Liver (tissue), 9 donors: Measurements from ENCODE around the gene ATP13A2. TPM values are rescaled to one million over a fixed set of nuclear protein-coding genes. Genes with fewer than 3 reads are reported as not detected.
A peak's percentile ranks its signal among the peaks of the same experiment; 100 is the strongest.

Source experiments
- DNase-seq: peaks from one replicate; pipeline ENCODE4 v3.0.0-alpha.2; 2017; ENCODE audit warnings: low spot score
- H3K27ac ChIP-seq, 2 donors: one replicate each; pipeline ENCODE4 v1.7.0; 2013; ENCODE audit warnings: inconsistent platforms in 2 of 2, low read length in 2 of 2, control low read depth in 1 of 2, low read depth in 1 of 2, mild to moderate bottlenecking in 1 of 2
- H3K27me3 ChIP-seq, 4 donors: one replicate each; pipeline versions ENCODE4 v1.6.1 to v1.7.0; 2013; ENCODE audit warnings: low read length in 3 of 4, inconsistent platforms in 1 of 4, mild to moderate bottlenecking in 1 of 4, moderate library complexity in 1 of 4; ENCODE audit not compliant: control insufficient read depth in 4 of 4, insufficient read depth in 4 of 4
- H3K36me3 ChIP-seq, 4 donors: one replicate each; pipeline versions ENCODE4 v1.6.1 to v1.7.0; 2013; ENCODE audit warnings: low read length in 3 of 4, mild to moderate bottlenecking in 3 of 4, low read depth in 1 of 4, moderate library complexity in 1 of 4; ENCODE audit not compliant: control insufficient read depth in 4 of 4, insufficient read depth in 3 of 4
- H3K4me1 ChIP-seq, 4 donors: one replicate each; pipeline versions ENCODE4 v1.6.1 to v1.7.0; 2013; ENCODE audit warnings: low read length in 3 of 4, mild to moderate bottlenecking in 3 of 4, moderate library complexity in 1 of 4; ENCODE audit not compliant: control insufficient read depth in 4 of 4, insufficient read depth in 4 of 4
- H3K4me3 ChIP-seq, 3 donors: one replicate each; pipeline versions ENCODE4 v1.6.1 to v1.7.0; 2013; ENCODE audit warnings: low read length in 3 of 3, control low read depth in 1 of 3, low read depth in 1 of 3, mild to moderate bottlenecking in 1 of 3
- H3K9ac ChIP-seq, 2 donors: one replicate each; pipeline ENCODE4 v1.7.0; 2013; ENCODE audit warnings: low read length in 2 of 2, mild to moderate bottlenecking in 2 of 2, moderate library complexity in 2 of 2, control low read depth in 1 of 2, low read depth in 1 of 2
- H3K9me3 ChIP-seq, 4 donors: one replicate each; pipeline versions ENCODE4 v1.6.1 to v1.7.0; 2013; ENCODE audit warnings: low read length in 3 of 4; ENCODE audit not compliant: control insufficient read depth in 4 of 4
- ATF3 ChIP-seq: IDR thresholded peaks from 2 replicates; pipeline ENCODE4 v1.6.1; 2016; ENCODE audit warnings: antibody characterized with exemption
- CTCF ChIP-seq: fragments of 150-350 bp; IDR thresholded peaks from 2 replicates; pipeline ENCODE4 v1.5.1; 2017; ENCODE audit warnings: improper control_type of control experiment, low read depth, low read length; ENCODE audit not compliant: missing input control
- EGR1 ChIP-seq, 2 donors: IDR thresholded peaks; 2 replicates each; pipeline ENCODE4 v1.6.1; 2016 to 2018; ENCODE audit warnings: antibody characterized with exemption in 2 of 2, low read depth in 2 of 2
- FOXA1 ChIP-seq: IDR thresholded peaks from 2 replicates; pipeline ENCODE4 v1.6.1; 2016; ENCODE audit warnings: antibody characterized with exemption
- FOXA2 ChIP-seq: IDR thresholded peaks from 2 replicates; pipeline ENCODE4 v1.6.1; 2016; ENCODE audit warnings: antibody characterized with exemption
- GABPA ChIP-seq, 2 donors: IDR thresholded peaks in 1 of 2; conservative IDR thresholded peaks in 1 of 2; 2 replicates each; pipeline ENCODE4 v1.6.1; 2016; ENCODE audit warnings: antibody characterized with exemption in 2 of 2, mild to moderate bottlenecking in 1 of 2, moderate library complexity in 1 of 2
- HNF4A ChIP-seq, 2 donors: conservative IDR thresholded peaks; 2 replicates each; pipeline ENCODE4 v1.6.1; 2016; ENCODE audit warnings: antibody characterized with exemption in 2 of 2, mild to moderate bottlenecking in 2 of 2
- JUND ChIP-seq, 2 donors: IDR thresholded peaks; 2 replicates each; pipeline ENCODE4 v1.6.1; 2016; ENCODE audit warnings: antibody characterized with exemption in 2 of 2
- MAX ChIP-seq: IDR thresholded peaks from 2 replicates; pipeline ENCODE4 v1.6.1; 2016; ENCODE audit warnings: antibody characterized with exemption
- NR2F2 ChIP-seq: IDR thresholded peaks from 2 replicates; pipeline ENCODE4 v1.6.1; 2016; ENCODE audit warnings: antibody characterized with exemption
- RAD21 ChIP-seq, 2 donors: IDR thresholded peaks; 2 replicates each; pipeline ENCODE4 v1.6.1; 2016; ENCODE audit warnings: antibody characterized with exemption in 2 of 2, mild to moderate bottlenecking in 2 of 2
- REST ChIP-seq: IDR thresholded peaks from 2 replicates; pipeline ENCODE4 v1.6.1; 2016; ENCODE audit warnings: antibody characterized with exemption, mild to moderate bottlenecking
- RXRA ChIP-seq, 2 donors: IDR thresholded peaks; 2 replicates each; pipeline ENCODE4 v1.6.1; 2017 to 2018; ENCODE audit warnings: antibody characterized with exemption in 2 of 2, mild to moderate bottlenecking in 1 of 2
- SP1 ChIP-seq: IDR thresholded peaks from 2 replicates; pipeline ENCODE4 v1.6.1; 2018; ENCODE audit warnings: antibody characterized with exemption, mild to moderate bottlenecking
- TAF1 ChIP-seq: conservative IDR thresholded peaks from 2 replicates; pipeline ENCODE4 v1.6.1; 2016; ENCODE audit warnings: antibody characterized with exemption, mild to moderate bottlenecking
- YY1 ChIP-seq: IDR thresholded peaks from 2 replicates; pipeline ENCODE4 v1.6.1; 2016; ENCODE audit warnings: antibody characterized with exemption, mild to moderate bottlenecking
- ZBTB33 ChIP-seq: IDR thresholded peaks from 2 replicates; pipeline ENCODE4 v1.6.1; 2016; ENCODE audit warnings: antibody characterized with exemption
- WGBS: extraction: QIAGEN DNeasy Blood & Tissue Kit; methylation state at CpG from one replicate; pipeline ENCODE4 v1.1.7; 2013; 5-methylcytosine and 5-hydroxymethylcytosine counted together
- polyA plus RNA-seq, 2 donors: library from polyadenylated mRNA; stranded (reverse) in 1 of 2; unstranded in 1 of 2; fragments of 200-250 nt in 1 of 2; fragments of >200 nt in 1 of 2; fragmentation: Nextera tagmentation in 1 of 2; extraction: Ambion mirVana in 1 of 2; gene quantifications; one replicate each; pipeline versions ENCODE4 v1.2.1 to v1.2.3, GENCODE V29; 2013 to 2015
- total RNA-seq, 2 donors: library from RNA; depleted of rRNA; stranded (reverse); fragments of >200 nt; gene quantifications; one replicate each; pipeline ENCODE4 v1.2.3, GENCODE V29; 2014
- donor health status: healthy.
- donor health status: healthy.
- donor health status: healthy.
- donor health status: healthy.
- donor health status: healthy.

The ATP13A2 gene
- total and polyA plus RNA-seq, 4 donors, result 2.4 to 12.2 (median 8.1) TPM

GRCh38 chr1:17053685-17054410 is 42.1 kb upstream of the ATP13A2 start, which contains the start of gene SDHB:
Gene SDHB, minus strand, starts transcription at chr1:17054032. Its CDS starts 13 bp downstream, at chr1:17054019.
- Histone ChIP-seq H3K9me3 (no peaks in the 10 kb centered on the region), H3K4me1 (peaks cover 4 to 23% (median 17%) of the 10 kb centered on the region in 4 donors), H3K9ac (peak within 1 kb of the TSS; percentile 90 to 94), H3K4me3 (peak within 1 kb of the TSS; percentile 79 to 99 (median 97)), H3K36me3 (peaks cover 0 to 5% (median 1%) of the 10 kb centered on the region in 4 donors), H3K27me3 (no peaks in the 10 kb centered on the region), H3K27ac (peak within 1 kb of the TSS; percentile 90 to 93)
- TF ChIP-seq ZBTB33 (peak; percentile 88), ATF3 (peak; percentile 25), MAX (peak; percentile 61), RAD21 (IDR thresholded peaks at IDR 0.05) (no peak), RXRA (IDR thresholded peaks at IDR 0.05) (peak; percentile 75 to 76), FOXA1 (no peak), EGR1 (IDR thresholded peaks at IDR 0.05; ENCODE audit: low read depth in 2 of 2) (peak; percentile 56 to 85), TAF1 (peak; percentile 89), HNF4A (conservative IDR thresholded peaks at IDR 0.05) (peak; percentile 55 to 64), YY1 (peak; percentile 99), JUND (IDR thresholded peaks at IDR 0.05) (peak in 1 of 2 donors; percentile 78), CTCF (no peak), SP1 (peak; percentile 88), FOXA2 (no peak), REST (peak; percentile 87), NR2F2 (peak; percentile 94), GABPA (IDR thresholded peaks at IDR 0.05 in 1 of 2, conservative IDR thresholded peaks at IDR 0.05 in 1 of 2) (peak; percentile 69 to 93)
- DNase-seq, result peak; percentile 99
- under 1% methylated on average over 44 of the region's 44 CpGs for WGBS
